ENCODE data around the gene CNOT1. TPM values are rescaled to one million over a fixed set of nuclear protein-coding genes. Genes with fewer than 3 reads are reported as not detected.

The CNOT1 gene
- total and polyA plus RNA-seq, 7 donors = 57.6 to 112 (median 88.0) TPM

DNA sequence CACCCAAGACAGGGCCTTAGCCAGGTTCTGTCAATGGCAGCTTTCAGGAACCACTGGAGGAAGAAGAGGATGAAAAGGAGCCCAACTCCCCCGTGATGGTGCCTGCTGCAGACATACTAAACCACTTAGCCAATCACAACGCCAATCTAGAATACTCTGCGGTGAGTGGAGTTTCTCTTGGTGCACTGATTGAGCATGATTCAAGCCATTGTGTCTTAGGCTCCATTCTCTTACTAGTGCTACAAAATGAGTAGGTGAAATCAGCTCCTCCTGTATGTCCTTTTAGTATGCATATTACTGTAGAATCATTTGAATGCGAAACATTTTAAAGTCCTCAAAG, 112.9 kb downstream of the CNOT1 start:
- TF ChIP-seq, protein P1, sequence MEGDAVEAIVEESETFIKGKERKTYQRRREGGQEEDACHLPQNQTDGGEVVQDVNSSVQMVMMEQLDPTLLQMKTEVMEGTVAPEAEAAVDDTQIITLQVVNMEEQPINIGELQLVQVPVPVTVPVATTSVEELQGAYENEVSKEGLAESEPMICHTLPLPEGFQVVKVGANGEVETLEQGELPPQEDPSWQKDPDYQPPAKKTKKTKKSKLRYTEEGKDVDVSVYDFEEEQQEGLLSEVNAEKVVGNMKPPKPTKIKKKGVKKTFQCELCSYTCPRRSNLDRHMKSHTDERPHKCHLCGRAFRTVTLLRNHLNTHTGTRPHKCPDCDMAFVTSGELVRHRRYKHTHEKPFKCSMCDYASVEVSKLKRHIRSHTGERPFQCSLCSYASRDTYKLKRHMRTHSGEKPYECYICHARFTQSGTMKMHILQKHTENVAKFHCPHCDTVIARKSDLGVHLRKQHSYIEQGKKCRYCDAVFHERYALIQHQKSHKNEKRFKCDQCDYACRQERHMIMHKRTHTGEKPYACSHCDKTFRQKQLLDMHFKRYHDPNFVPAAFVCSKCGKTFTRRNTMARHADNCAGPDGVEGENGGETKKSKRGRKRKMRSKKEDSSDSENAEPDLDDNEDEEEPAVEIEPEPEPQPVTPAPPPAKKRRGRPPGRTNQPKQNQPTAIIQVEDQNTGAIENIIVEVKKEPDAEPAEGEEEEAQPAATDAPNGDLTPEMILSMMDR (IDR thresholded peaks at IDR 0.05) = no peak
- peaks cover 7% of the 10 kb centered on the region for H3K4me1 ChIP-seq
- DNase-seq (no peak), ATAC-seq (no peak)
- WGBS, 3 donors = 78 to 90% (median 87%) methylated on average over 4 of the region's 4 CpGs
- no peaks in the 10 kb centered on the region for H3K9me3 ChIP-seq
- intact Hi-C loops (cut with DNase I) = loop anchor here (5.0 to 10.0 kb wide), 2 partner anchors 111 to 218 kb away; partner anchors contain the start of genes CNOT1 (in 1 of the 2) and GOT2 (in 1 of the 2)
- peak overlapping the region; percentile 88 for H3K4me3 ChIP-seq
- H3K27me3 ChIP-seq (ENCODE audit: insufficient read depth in 3 of 3, low read length in 2 of 3) = no peaks in the 10 kb centered on the region
- H3K27ac ChIP-seq = peak overlapping the region; percentile 91
- H3K36me3 ChIP-seq (ENCODE audit: insufficient read depth in 1 of 2, low read depth in 1 of 2) = peaks cover 16 to 54% of the 10 kb centered on the region in 2 donors

DNA sequence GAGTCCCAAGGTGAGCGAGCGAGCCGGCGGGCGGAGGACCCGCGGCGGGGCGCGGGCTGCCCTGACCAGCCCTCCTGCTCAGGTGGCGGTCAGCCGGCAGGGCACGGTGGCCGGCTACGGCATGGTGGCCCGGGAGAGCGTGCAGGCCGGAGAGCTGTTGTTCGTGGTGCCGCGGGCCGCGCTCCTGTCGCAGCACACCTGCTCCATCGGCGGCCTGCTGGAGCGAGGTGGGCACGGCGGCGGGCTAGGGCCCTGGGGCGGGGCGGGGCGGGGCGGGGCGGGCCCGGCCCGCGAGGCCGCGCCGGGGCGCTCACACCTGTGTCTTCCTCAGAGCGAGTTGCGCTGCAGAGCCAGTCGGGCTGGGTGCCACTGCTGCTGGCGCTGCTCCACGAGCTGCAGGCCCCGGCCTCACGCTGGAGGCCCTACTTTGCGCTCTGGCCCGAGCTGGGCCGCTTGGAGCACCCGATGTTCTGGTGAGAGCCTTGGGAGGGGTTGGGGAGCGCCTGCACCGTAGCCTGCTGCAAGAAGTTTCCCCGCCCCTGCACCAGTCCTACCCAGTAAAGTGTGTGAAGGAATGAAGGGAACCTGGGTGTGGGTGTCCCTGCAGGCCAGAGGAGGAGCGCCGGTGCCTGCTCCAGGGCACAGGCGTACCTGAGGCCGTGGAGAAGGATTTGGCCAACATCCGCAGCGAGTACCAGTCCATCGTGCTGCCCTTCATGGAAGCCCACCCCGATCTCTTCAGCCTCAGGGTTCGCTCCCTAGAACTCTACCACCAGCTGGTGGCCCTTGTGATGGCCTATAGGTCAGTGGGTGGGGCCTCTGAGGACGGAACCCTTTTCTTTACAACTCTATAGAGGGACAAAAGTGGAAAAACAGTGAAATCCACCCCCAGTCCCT, 113.5 kb downstream of the CNOT1 start:
- DNase-seq (peak; percentile 38 to 77), ATAC-seq (peak; percentile 36 to 49 (median 42))
- Histone ChIP-seq H3K27me3 (ENCODE audit: insufficient read depth in 3 of 3, low read length in 2 of 3) (no peaks in the 10 kb centered on the region), H3K4me3 (peak overlapping the region; percentile 88), H3K9me3 (no peaks in the 10 kb centered on the region), H3K36me3 (ENCODE audit: insufficient read depth in 1 of 2, low read depth in 1 of 2) (peaks cover 16 to 47% of the 10 kb centered on the region in 2 donors), H3K4me1 (peaks cover 7% of the 10 kb centered on the region), H3K27ac (peak overlapping the region; percentile 91)
- WGBS, 3 donors = 14 to 22% (median 19%) methylated on average over 42 to 66 of the region's 66 CpGs
- TF ChIP-seq, protein P1 (IDR thresholded peaks at IDR 0.05) = no peak
- intact Hi-C loops (cut with DNase I) = loop anchor here (5.0 to 10.0 kb wide), 2 partner anchors 111 to 219 kb away; partner anchors contain the start of genes CNOT1 (in 1 of the 2) and GOT2 (in 1 of the 2)

DNA sequence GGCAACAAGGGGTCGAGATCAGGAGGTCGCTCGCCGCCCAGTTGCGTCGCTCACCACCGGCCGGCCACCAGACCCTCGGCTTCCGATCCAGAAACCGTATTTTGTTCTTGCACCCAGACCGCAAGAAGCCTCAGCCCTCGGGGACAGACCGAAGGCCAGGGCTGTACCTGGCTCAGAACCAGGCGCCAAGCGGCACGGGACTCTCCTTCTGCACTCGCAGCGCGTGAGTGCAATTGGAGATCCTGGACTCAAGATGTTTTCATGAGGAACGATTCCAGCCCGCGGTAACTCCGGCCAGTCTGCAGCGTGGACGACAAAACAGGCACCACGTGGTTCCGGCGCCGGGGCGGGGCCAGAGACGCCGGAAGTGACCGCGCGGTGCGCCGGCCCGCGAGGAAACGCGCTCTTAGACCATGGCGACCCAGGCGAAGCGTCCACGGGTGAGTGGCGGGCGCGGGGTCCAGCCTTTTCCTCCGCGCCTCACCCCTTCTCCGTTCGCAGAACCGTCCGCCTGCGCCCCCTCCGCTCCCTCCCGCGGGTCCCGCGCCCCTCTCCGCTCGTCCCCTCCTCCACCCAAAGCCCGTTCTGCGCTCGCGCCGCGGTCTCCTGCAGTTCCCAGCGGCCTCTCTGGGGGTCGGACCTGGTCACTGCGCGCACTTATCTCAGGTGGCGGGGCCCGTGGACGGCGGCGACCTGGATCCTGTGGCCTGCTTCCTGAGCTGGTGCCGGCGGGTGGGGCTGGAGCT, 114.3 kb downstream of the CNOT1 start, which contains the start of gene SETD6:
Gene SETD6 (plus strand): TSS at position 393 of the 746 bp plus-strand sequence. CDS start 21 bp downstream, at position 414.
- ATAC-seq (peak; percentile 92 to 94 (median 93)), DNase-seq (peak; percentile 92 to 96)
- Histone ChIP-seq H3K4me1 (peaks cover 7% of the 10 kb centered on the region), H3K27ac (peak within 1 kb of the TSS; percentile 91), H3K9me3 (no peaks in the 10 kb centered on the region), H3K36me3 (ENCODE audit: insufficient read depth in 1 of 2, low read depth in 1 of 2) (peaks cover 16 to 39% of the 10 kb centered on the region in 2 donors), H3K27me3 (ENCODE audit: insufficient read depth in 3 of 3, low read length in 2 of 3) (no peaks in the 10 kb centered on the region), H3K4me3 (peak within 1 kb of the TSS; percentile 88)
- 0 to 1% (median 0%) methylated on average over 64 to 80 of the region's 80 CpGs for WGBS, 3 donors
- TF ChIP-seq, protein P1 (IDR thresholded peaks at IDR 0.05) = peak; percentile 36
- intact Hi-C loops (cut with DNase I) = loop anchor here (5.0 to 10.0 kb wide), 2 partner anchors 112 to 220 kb away; partner anchors contain the start of genes CNOT1 (in 1 of the 2) and GOT2 (in 1 of the 2)

DNA sequence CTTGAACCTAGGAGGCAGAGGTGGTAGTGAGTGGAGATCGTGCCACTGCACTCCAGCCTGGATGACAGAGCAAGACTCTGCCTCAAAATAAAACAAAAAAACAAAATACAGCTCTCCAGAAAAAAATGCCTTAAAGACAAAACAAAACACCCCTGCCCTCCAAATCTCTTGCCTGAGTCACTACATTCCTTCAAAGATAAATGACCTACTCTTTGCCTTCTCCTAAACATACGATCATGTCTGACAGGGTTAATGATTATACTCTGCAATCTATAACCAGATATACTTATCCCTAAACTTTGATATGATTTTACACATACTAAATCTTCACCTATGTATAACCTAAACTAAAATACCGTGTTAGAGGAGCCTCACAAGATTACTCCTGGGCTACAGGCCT, 115.8 kb downstream of the CNOT1 start:
- intact Hi-C loops (cut with DNase I) = loop anchor here (5.0 to 10.0 kb wide), 3 partner anchors 143 to 221 kb away; partner anchors contain the start of gene GOT2 (in 1 of the 2)
- Histone ChIP-seq H3K9me3 (no peaks in the 10 kb centered on the region), H3K36me3 (ENCODE audit: insufficient read depth in 1 of 2, low read depth in 1 of 2) (peaks cover 9 to 25% of the 10 kb centered on the region in 2 donors), H3K27ac (peak overlapping the region; percentile 91), H3K4me1 (peaks cover 7% of the 10 kb centered on the region), H3K4me3 (peak overlapping the region; percentile 88), H3K27me3 (ENCODE audit: insufficient read depth in 3 of 3, low read length in 2 of 3) (no peaks in the 10 kb centered on the region)
- WGBS, 3 donors = 91 to 95% (median 92%) methylated on average over 3 of the region's 3 CpGs
- TF ChIP-seq, protein P1 (IDR thresholded peaks at IDR 0.05) = no peak
- DNase-seq (no peak), ATAC-seq (no peak)

Data from psoas muscle (tissue), 8 donors.